ENCODE data around the gene RFESD. TPM values are rescaled to one million over a fixed set of nuclear protein-coding genes. Genes with fewer than 3 reads are reported as not detected.
"Not testable (repeated sequence)": the region's sequence is repeated elsewhere in the genome, so short reads cannot be mapped to it uniquely, and the experiment has no call there.

The RFESD gene
- polyA plus RNA-seq, 1 donor = 5.0 TPM

GRCh38 chr5:95662946-95663345 is 16.4 kb downstream of the RFESD start:
- DNase-seq = no peak

GRCh38 chr5:95664204-95664786 is 17.7 kb downstream of the RFESD start:
- peak; percentile 50 for DNase-seq

GRCh38 chr5:95667061-95667618 is 20.6 kb downstream of the RFESD start:
- DNase-seq = no peak

GRCh38 chr5:95667678-95668077 is 21.1 kb downstream of the RFESD start:
- DNase-seq = no peak

GRCh38 chr5:95668216-95668615 is 21.6 kb downstream of the RFESD start:
- DNase-seq = no peak

- DNase-seq = no peak
Measured at GRCh38 chr5:95668728-95669127, 22.2 kb downstream of the RFESD start.

- DNase-seq = no peak
Measured at GRCh38 chr5:95669540-95669939, 23.0 kb downstream of the RFESD start.

GRCh38 chr5:95669985-95670384 is 23.4 kb downstream of the RFESD start:
- DNase-seq = no peak

GRCh38 chr5:95670568-95670967 is 24.0 kb downstream of the RFESD start:
- no peak for DNase-seq

GRCh38 chr5:95671826-95672225 is 25.2 kb downstream of the RFESD start:
- DNase-seq = no peak

- no peak for DNase-seq
Measured at GRCh38 chr5:95672641-95673040, 26.1 kb downstream of the RFESD start.

GRCh38 chr5:95673081-95673480 is 26.5 kb downstream of the RFESD start:
- DNase-seq = peak; percentile 5

GRCh38 chr5:95682891-95683290 is 36.3 kb downstream of the RFESD start, which contains the start of gene SPATA9:
Gene SPATA9 (minus strand): TSS chr5:95682991. CDS start chr5:95682854, 137 bp downstream.
- no peak for DNase-seq

GRCh38 chr5:95684361-95684760 is 37.8 kb downstream of the RFESD start:
- no peak for DNase-seq

- no peak for DNase-seq
Measured at GRCh38 chr5:95686651-95687050, 40.1 kb downstream of the RFESD start.

- no peak for DNase-seq
Measured at GRCh38 chr5:95689680-95690079, 43.1 kb downstream of the RFESD start.

- no peak for DNase-seq
Measured at GRCh38 chr5:95690333-95690732, 43.8 kb downstream of the RFESD start.

GRCh38 chr5:95697781-95698681 is 51.5 kb downstream of the RFESD start:
- peak; percentile 25 for DNase-seq

GRCh38 chr5:95699337-95699736 is 52.8 kb downstream of the RFESD start:
- DNase-seq = no peak

- no peak for DNase-seq
Measured at GRCh38 chr5:95701074-95701473, 54.5 kb downstream of the RFESD start.

GRCh38 chr5:95704150-95704549 is 57.6 kb downstream of the RFESD start:
- DNase-seq = no peak

- not testable (repeated sequence) for DNase-seq
Measured at GRCh38 chr5:95706196-95706595, 59.6 kb downstream of the RFESD start.

GRCh38 chr5:95707055-95707454 is 60.5 kb downstream of the RFESD start:
- DNase-seq = no peak
